GM12878 (cell line): Measurements from ENCODE around the gene TH. TPM values are rescaled to one million over a fixed set of nuclear protein-coding genes. Genes with fewer than 3 reads are reported as not detected.

Experiments
- ATAC-seq: fragments of 200-7000 bp; cut with Tn5 transposase; 3 replicates; pipeline ENCODE4 v1.9.1; 2020; ENCODE audit warnings: mild to moderate bottlenecking, moderate library complexity
- BruUV-seq: library from RNA; stranded (reverse); fragments of 400-500 nt; replicated peaks from 2 replicates; lab custom pipeline; 2021; lab: Mats Ljungman, UMichigan
- CTCF ChIA-PET: fragments of 300-600 bp; sonication (Branson Sonifier 250); formaldehyde crosslinking; extraction: SDS; loops from one replicate; lab custom pipeline; 2021; ENCODE audit warnings: inconsistent platforms; lab: Yijun Ruan, JAX
- POLR2A ChIA-PET: fragments of 350-600 bp; formaldehyde crosslinking; extraction: SDS; loops from one replicate; lab custom pipeline; 2021; ENCODE audit warnings: inconsistent platforms; lab: Charles Lee
- RAD21 ChIA-PET: fragments of 300-600 bp; sonication (Branson Sonifier 250); formaldehyde crosslinking; loops from one replicate; lab custom pipeline; 2023; ENCODE audit warnings: antibody characterized with exemption; ENCODE audit not compliant: unreplicated experiment; lab: Charles Lee
- SMC1A ChIA-PET: fragments of 300-600 bp; sonication (Branson Sonifier 250); formaldehyde crosslinking; loops from one replicate; lab custom pipeline; 2023; ENCODE audit not compliant: unreplicated experiment, uncharacterized antibody; lab: Charles Lee
- DNase-seq: peaks from one replicate; pipeline ENCODE4 v3.0.0-alpha.2; 2011; ENCODE audit warnings: low read depth, low spot score
- FAIRE-seq: peaks from 3 replicates; lab custom pipeline; 2011; peaks lifted over from hg19 to GRCh38; lab: Jason Lieb, UNC
- H2AFZ ChIP-seq: 2 replicates; pipeline ENCODE4 v1.6.0; 2011; ENCODE audit warnings: low read depth, low read length, control low read depth; ENCODE audit not compliant: control insufficient read depth
- H3K27ac ChIP-seq: 2 replicates; pipeline ENCODE4 v1.5.1; 2011; ENCODE audit warnings: control low read depth; ENCODE audit not compliant: control insufficient read depth, insufficient read depth
- H3K27me3 ChIP-seq, 2 experiments: replicated peaks in 1 of 2; 2 replicates each; pipeline versions ENCODE4 v1.6.0 to v1.6.1; 2011; ENCODE audit warnings: low read length in 1 of 2; ENCODE audit not compliant: control insufficient read depth in 2 of 2, insufficient read depth in 2 of 2
- H3K36me3 ChIP-seq, 2 experiments: 2 replicates each; pipeline ENCODE4 v1.5.1; 2011; ENCODE audit warnings: low read length in 1 of 2; ENCODE audit not compliant: control insufficient read depth in 2 of 2, insufficient read depth in 2 of 2
- H3K4me1 ChIP-seq: 2 replicates; pipeline ENCODE4 v1.6.1; 2011; ENCODE audit warnings: mild to moderate bottlenecking, low read length, moderate library complexity, mixed read lengths; ENCODE audit not compliant: control insufficient read depth, insufficient read depth
- H3K4me2 ChIP-seq: 2 replicates; pipeline ENCODE4 v1.6.0; 2011; ENCODE audit warnings: control low read depth; ENCODE audit not compliant: control insufficient read depth, insufficient read depth
- H3K4me3 ChIP-seq: fragments of 200-600 bp; sonication (generic); 2 replicates; pipeline ENCODE4 v1.5.1; 2016
- H3K79me2 ChIP-seq: 2 replicates; pipeline ENCODE4 v1.6.0; 2011; ENCODE audit warnings: low read length; ENCODE audit not compliant: control insufficient read depth, insufficient read depth
- H3K9ac ChIP-seq: 2 replicates; pipeline ENCODE4 v1.8.0; 2011; ENCODE audit warnings: low read length, control low read depth, mixed read lengths; ENCODE audit not compliant: control insufficient read depth, insufficient read depth
- H3K9me3 ChIP-seq: replicated peaks from 3 replicates; pipeline ENCODE4 v1.5.1; 2011; ENCODE audit warnings: mild to moderate bottlenecking, low read length; ENCODE audit not compliant: control insufficient read depth, insufficient read depth
- H4K20me1 ChIP-seq: 2 replicates; pipeline ENCODE4 v1.6.0; 2011; ENCODE audit not compliant: control insufficient read depth, insufficient read depth
- ATF7 ChIP-seq: fragments of 450-650 bp; IDR thresholded peaks from 2 replicates; pipeline ENCODE4 v1.6.1; 2016; ENCODE audit warnings: low read depth, mild to moderate bottlenecking
- CHD1 ChIP-seq: IDR thresholded peaks from 2 replicates; pipeline ENCODE4 v1.6.1; 2012; ENCODE audit warnings: low read depth, low read length, improper control_type of control experiment
- CREB1 ChIP-seq: IDR thresholded peaks from 2 replicates; pipeline ENCODE4 v1.6.1; 2012; ENCODE audit warnings: low read depth, mild to moderate bottlenecking, inconsistent platforms
- EED ChIP-seq: sonication (generic); IDR thresholded peaks from 2 replicates; pipeline ENCODE4 v1.6.1; 2016; ENCODE audit warnings: antibody characterized with exemption, low read depth
- HDAC2 ChIP-seq: fragments of 200-600 bp; sonication (generic); IDR thresholded peaks from 2 replicates; pipeline ENCODE4 v1.6.1; 2017
- HDGF ChIP-seq: fragments of 450-650 bp; IDR thresholded peaks from 2 replicates; pipeline ENCODE4 v1.6.1; 2016; ENCODE audit warnings: antibody characterized with exemption
- MEF2A ChIP-seq: IDR thresholded peaks from 2 replicates; pipeline ENCODE4 v1.6.1; 2011; ENCODE audit warnings: low read depth, mild to moderate bottlenecking, low read length, moderate library complexity; ENCODE audit not compliant: insufficient read depth
- MXI1 ChIP-seq: fragments of 150-350 bp; IDR thresholded peaks from 2 replicates; pipeline ENCODE4 v1.6.1; 2011; ENCODE audit warnings: low read depth, mild to moderate bottlenecking, inconsistent platforms, low read length, improper control_type of control experiment
- RAD21 ChIP-seq: IDR thresholded peaks from 2 replicates; pipeline ENCODE4 v1.6.1; 2011; ENCODE audit warnings: mild to moderate bottlenecking, low read depth, low read length, moderate library complexity; ENCODE audit not compliant: insufficient read depth
- YY1 ChIP-seq: IDR thresholded peaks from 2 replicates; pipeline ENCODE4 v1.6.1; 2011; ENCODE audit warnings: low read depth, mild to moderate bottlenecking, low read length
- ZBED1 ChIP-seq: IDR thresholded peaks from 2 replicates; pipeline ENCODE4 v1.6.1; 2016; ENCODE audit warnings: borderline replicate concordance
- ZZZ3 ChIP-seq: IDR thresholded peaks from 2 replicates; pipeline ENCODE4 v1.6.1; 2011; ENCODE audit warnings: low read depth; ENCODE audit not compliant: control insufficient read depth, insufficient read length
- WGBS: methylation state at CpG from one replicate; pipeline ENCODE4 v1.1.6; 2016; ENCODE audit warnings: low lambda C conversion rate; ENCODE audit not compliant: insufficient replicate concordance, insufficient coverage; ENCODE audit errors: missing lambda C conversion rate; 5-methylcytosine and 5-hydroxymethylcytosine counted together
- in situ Hi-C: fragments of 300-500 bp; cut with MboI; formaldehyde crosslinking; loops from 9 replicates; pipeline ENCODE4 v1.14.3; 2018; ENCODE audit warnings: mixed read lengths
- intact Hi-C: fragments of 100-400 bp; cut with micrococcal nuclease; formaldehyde crosslinking; loops from one replicate; pipeline ENCODE4 v1.14.2; 2022; ENCODE audit not compliant: unreplicated experiment
- polyA plus RNA-seq, 11 experiments: library from polyadenylated mRNA; depleted of rRNA in 4 of 11; unstranded in 6 of 11; stranded (reverse) in 5 of 11; fragments of >200 nt; fragmentation: Nextera tagmentation in 4 of 11; fragmentation: Illumina TruSeq in 1 of 11; extraction: Ambion mirVana in 4 of 11; extraction: Trizol in 1 of 11; gene quantifications; 1 replicate in 1 of 11; 2 replicates in 10 of 11; pipeline versions ENCODE4 v1.2.1 to v1.2.3, GENCODE V29; 2011 to 2016; ENCODE audit warnings: inconsistent platforms in 2 of 11, missing spikeins in 2 of 11, low read depth in 1 of 11
- total RNA-seq, 4 experiments: library from RNA; depleted of rRNA in 3 of 4; stranded (reverse); fragments of >200 nt in 3 of 4; fragmentation: Illumina TruSeq in 1 of 4; extraction: Trizol in 1 of 4; gene quantifications; 2 replicates each; pipeline versions ENCODE4 v1.2.1 to v1.2.3, GENCODE V29; 2013 to 2021
- TF ChIP-seq, protein P1 (sequence below): fragments of 450-650 bp; IDR thresholded peaks from 2 replicates; pipeline ENCODE4 v1.6.1; 2017; ENCODE audit warnings: mild to moderate bottlenecking, moderate library complexity
- TF ChIP-seq, protein P2 (sequence below): fragments of 450-650 bp; IDR thresholded peaks from 2 replicates; pipeline ENCODE4 v1.6.1; 2017; ENCODE audit warnings: borderline replicate concordance
- TF ChIP-seq, protein P3 (sequence below): IDR thresholded peaks from 2 replicates; pipeline ENCODE4 v1.6.1; 2012; ENCODE audit warnings: low read length, inconsistent platforms
- TF ChIP-seq, protein P4 (sequence below): fragments of 150-350 bp; IDR thresholded peaks from 2 replicates; pipeline ENCODE4 v1.6.1; 2016; ENCODE audit warnings: low read depth, low read length

The TH gene
- total and polyA plus RNA-seq, 10 of the 15 experiments (the other 5 are each of a cell fraction or from before 2014, with no cell fraction given), result not detected

DNA sequence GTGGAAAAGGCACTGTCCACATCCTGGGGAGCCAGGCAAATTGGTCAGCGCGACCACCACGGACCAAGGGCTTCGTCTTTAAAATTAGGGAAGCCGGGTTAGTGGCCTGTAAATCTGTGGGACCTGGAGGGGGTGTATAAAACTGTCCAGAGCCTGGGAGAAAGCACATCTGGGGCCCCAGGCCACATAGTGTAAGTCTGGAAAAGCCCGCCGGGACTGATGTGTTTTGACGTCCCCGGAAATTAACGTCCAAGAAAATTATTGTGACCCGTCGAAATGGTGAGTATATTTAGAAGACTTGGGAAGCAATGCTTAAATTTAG is 28.2 kb downstream of the TH start:
- H2AFZ ChIP-seq, result no peak overlapping the region
- ChIA-PET SMC1A (interaction anchor here (0.6 kb wide), 1 partner anchor 744 kb away, joined by 3 read pairs; no protein-coding TSS in a partner anchor), CTCF (interaction anchor here (1.0 to 3.1 kb wide), 2 partner anchors 8 to 491 kb away, joined by 4 to 19 read pairs; no protein-coding TSS in a partner anchor), POLR2A (no interaction called here), RAD21 (interaction anchor here (1.6 kb wide), 1 partner anchor 8 kb away, joined by 4 read pairs; no protein-coding TSS in a partner anchor)
- no peak overlapping the region for H3K4me2 ChIP-seq
- no peaks in the 10 kb centered on the region for H3K79me2 ChIP-seq
- no peak for FAIRE-seq
- intact Hi-C loops (no loop called here), in situ Hi-C loops (no loop called here)
- ATAC-seq, result no peak
- no peak overlapping the region for H3K9ac ChIP-seq
- H3K27me3 ChIP-seq, result peaks cover 2 to 8% of the 10 kb centered on the region in 2 experiments; a peak in 3 of 4 replicates
- DNase-seq, result no peak
- no TSS peak for BruUV-seq
- no peak overlapping the region for H3K27ac ChIP-seq
- no peaks in the 10 kb centered on the region for H4K20me1 ChIP-seq
- no peaks in the 10 kb centered on the region for H3K36me3 ChIP-seq
- H3K9me3 ChIP-seq, result no peaks in the 10 kb centered on the region
- under 1% methylated on average over 12 of the region's 12 CpGs for WGBS
- no peak overlapping the region for H3K4me3 ChIP-seq
- H3K4me1 ChIP-seq, result no peaks in the 10 kb centered on the region
- TF ChIP-seq HDAC2 (no peak), CHD1 (no peak), CREB1 (no peak), ZZZ3 (no peak), ATF7 (no peak), EED (no peak), MEF2A (no peak), YY1 (no peak), HDGF (no peak), MXI1 (no peak), RAD21 (no peak), ZBED1 (no peak)
- TF ChIP-seq, protein P1, sequence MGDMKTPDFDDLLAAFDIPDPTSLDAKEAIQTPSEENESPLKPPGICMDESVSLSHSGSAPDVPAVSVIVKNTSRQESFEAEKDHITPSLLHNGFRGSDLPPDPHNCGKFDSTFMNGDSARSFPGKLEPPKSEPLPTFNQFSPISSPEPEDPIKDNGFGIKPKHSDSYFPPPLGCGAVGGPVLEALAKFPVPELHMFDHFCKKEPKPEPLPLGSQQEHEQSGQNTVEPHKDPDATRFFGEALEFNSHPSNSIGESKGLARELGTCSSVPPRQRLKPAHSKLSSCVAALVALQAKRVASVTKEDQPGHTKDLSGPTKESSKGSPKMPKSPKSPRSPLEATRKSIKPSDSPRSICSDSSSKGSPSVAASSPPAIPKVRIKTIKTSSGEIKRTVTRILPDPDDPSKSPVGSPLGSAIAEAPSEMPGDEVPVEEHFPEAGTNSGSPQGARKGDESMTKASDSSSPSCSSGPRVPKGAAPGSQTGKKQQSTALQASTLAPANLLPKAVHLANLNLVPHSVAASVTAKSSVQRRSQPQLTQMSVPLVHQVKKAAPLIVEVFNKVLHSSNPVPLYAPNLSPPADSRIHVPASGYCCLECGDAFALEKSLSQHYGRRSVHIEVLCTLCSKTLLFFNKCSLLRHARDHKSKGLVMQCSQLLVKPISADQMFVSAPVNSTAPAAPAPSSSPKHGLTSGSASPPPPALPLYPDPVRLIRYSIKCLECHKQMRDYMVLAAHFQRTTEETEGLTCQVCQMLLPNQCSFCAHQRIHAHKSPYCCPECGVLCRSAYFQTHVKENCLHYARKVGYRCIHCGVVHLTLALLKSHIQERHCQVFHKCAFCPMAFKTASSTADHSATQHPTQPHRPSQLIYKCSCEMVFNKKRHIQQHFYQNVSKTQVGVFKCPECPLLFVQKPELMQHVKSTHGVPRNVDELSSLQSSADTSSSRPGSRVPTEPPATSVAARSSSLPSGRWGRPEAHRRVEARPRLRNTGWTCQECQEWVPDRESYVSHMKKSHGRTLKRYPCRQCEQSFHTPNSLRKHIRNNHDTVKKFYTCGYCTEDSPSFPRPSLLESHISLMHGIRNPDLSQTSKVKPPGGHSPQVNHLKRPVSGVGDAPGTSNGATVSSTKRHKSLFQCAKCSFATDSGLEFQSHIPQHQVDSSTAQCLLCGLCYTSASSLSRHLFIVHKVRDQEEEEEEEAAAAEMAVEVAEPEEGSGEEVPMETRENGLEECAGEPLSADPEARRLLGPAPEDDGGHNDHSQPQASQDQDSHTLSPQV, result no peak
- TF ChIP-seq, protein P2, sequence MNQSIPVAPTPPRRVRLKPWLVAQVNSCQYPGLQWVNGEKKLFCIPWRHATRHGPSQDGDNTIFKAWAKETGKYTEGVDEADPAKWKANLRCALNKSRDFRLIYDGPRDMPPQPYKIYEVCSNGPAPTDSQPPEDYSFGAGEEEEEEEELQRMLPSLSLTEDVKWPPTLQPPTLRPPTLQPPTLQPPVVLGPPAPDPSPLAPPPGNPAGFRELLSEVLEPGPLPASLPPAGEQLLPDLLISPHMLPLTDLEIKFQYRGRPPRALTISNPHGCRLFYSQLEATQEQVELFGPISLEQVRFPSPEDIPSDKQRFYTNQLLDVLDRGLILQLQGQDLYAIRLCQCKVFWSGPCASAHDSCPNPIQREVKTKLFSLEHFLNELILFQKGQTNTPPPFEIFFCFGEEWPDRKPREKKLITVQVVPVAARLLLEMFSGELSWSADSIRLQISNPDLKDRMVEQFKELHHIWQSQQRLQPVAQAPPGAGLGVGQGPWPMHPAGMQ, result no peak
- TF ChIP-seq, protein P3, sequence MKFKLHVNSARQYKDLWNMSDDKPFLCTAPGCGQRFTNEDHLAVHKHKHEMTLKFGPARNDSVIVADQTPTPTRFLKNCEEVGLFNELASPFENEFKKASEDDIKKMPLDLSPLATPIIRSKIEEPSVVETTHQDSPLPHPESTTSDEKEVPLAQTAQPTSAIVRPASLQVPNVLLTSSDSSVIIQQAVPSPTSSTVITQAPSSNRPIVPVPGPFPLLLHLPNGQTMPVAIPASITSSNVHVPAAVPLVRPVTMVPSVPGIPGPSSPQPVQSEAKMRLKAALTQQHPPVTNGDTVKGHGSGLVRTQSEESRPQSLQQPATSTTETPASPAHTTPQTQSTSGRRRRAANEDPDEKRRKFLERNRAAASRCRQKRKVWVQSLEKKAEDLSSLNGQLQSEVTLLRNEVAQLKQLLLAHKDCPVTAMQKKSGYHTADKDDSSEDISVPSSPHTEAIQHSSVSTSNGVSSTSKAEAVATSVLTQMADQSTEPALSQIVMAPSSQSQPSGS, result no peak
- TF ChIP-seq, protein P4, sequence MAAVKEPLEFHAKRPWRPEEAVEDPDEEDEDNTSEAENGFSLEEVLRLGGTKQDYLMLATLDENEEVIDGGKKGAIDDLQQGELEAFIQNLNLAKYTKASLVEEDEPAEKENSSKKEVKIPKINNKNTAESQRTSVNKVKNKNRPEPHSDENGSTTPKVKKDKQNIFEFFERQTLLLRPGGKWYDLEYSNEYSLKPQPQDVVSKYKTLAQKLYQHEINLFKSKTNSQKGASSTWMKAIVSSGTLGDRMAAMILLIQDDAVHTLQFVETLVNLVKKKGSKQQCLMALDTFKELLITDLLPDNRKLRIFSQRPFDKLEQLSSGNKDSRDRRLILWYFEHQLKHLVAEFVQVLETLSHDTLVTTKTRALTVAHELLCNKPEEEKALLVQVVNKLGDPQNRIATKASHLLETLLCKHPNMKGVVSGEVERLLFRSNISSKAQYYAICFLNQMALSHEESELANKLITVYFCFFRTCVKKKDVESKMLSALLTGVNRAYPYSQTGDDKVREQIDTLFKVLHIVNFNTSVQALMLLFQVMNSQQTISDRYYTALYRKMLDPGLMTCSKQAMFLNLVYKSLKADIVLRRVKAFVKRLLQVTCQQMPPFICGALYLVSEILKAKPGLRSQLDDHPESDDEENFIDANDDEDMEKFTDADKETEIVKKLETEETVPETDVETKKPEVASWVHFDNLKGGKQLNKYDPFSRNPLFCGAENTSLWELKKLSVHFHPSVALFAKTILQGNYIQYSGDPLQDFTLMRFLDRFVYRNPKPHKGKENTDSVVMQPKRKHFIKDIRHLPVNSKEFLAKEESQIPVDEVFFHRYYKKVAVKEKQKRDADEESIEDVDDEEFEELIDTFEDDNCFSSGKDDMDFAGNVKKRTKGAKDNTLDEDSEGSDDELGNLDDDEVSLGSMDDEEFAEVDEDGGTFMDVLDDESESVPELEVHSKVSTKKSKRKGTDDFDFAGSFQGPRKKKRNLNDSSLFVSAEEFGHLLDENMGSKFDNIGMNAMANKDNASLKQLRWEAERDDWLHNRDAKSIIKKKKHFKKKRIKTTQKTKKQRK, result no peak
